GM21737 (cell line): ENCODE data around the gene DOCK4.

Experiments
- ATAC-seq: cut with Tn5 transposase; IDR thresholded peaks from one replicate; pipeline ENCODE4 v1.9.1; 2021; ENCODE audit warnings: mild to moderate bottlenecking, moderate library complexity; ENCODE audit not compliant: unreplicated experiment

The DOCK4 gene

GRCh38 chr7:112019932-112020331 lies 186.3 kb downstream of the DOCK4 start:
- no peak for ATAC-seq

GRCh38 chr7:112018305-112019030 lies 187.7 kb downstream of the DOCK4 start:
- ATAC-seq = no peak

GRCh38 chr7:112015146-112015545 lies 191.1 kb downstream of the DOCK4 start:
- no peak for ATAC-seq

GRCh38 chr7:112014347-112014746 lies 191.9 kb downstream of the DOCK4 start:
- ATAC-seq = no peak

DNA sequence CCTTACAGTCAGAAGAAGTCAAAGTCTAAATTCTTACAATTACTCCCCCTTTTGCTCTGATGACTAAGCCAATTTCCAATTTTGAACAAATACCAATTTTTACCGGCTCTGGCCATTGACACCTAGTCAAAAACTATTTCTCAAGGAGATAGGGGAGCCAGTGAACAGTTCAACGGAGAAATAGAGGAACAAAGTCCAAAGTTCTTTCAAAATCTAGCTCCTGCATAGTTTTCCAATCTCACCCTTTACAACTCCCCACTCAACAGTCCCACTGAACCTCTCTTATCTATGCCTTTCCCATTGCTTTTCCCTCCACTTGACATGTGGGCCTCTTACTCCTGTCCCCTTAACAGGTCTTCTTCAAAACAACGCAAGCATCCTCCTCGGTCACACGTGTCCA lies 192.9 kb downstream of the DOCK4 start:
- ATAC-seq = no peak

GRCh38 chr7:112012242-112012641 lies 194.0 kb downstream of the DOCK4 start:
- no peak for ATAC-seq

- ATAC-seq = no peak
These were observed 195.2 kb downstream of the DOCK4 start for GRCh38 chr7:112010994-112011393.

DNA sequence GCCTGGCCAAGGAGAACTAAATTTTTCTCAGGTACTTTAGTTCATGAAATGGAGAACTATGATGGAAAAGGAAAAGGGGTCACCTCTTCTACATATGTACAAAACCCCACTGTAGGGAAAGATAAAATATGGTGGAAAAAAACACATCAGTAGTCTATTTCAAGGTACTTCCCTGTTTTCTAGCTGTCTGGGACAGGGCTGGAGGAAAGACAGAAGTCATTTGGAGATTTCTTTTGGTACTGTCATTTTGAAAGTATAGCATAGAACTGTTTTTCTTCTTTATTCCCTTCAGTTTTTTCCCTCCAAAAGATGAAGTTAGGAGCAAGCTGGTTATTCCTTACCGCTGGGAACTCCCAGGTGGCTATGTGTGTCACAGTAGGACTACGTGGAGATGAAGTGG lies 196.1 kb downstream of the DOCK4 start:
- ATAC-seq = no peak

DNA sequence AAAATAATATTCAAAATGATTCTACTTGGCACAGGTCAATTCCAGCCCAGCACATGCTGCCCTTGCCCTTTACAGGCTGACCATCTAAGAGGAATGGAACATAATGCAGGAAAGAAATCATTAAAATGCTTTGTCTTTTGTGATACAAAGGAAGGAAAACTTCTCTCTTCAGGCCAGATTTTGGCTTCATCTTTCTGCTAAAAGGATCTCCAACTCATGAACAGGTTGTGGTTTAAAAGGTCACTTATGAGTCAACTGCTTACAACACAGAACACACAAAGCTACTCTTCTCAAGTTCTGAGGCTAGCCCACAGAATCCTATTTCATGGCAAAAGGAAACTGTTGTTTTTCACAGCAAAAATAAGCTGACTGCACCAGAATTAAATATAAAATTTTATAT lies 197.1 kb downstream of the DOCK4 start:
- no peak for ATAC-seq

DNA sequence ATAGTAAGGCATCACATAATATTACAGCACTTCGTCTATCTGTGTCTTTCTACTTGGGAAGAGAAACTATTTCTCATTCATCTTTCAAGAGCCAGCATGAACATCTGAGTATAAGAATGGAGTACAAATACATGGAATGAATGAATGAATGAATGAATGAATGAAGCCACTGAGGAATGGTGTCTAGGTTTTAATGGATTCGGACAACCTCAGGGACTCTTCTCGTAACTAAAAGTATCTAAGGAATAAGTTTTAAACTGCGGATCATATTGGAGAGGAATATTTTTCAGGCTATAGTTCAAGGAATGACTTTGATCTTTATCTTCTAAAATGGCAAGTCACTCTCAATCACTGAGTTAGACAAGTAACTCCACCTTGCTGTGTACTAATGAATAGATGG lies 199.0 kb downstream of the DOCK4 start:
- no peak for ATAC-seq

GRCh38 chr7:112006071-112006470 lies 200.1 kb downstream of the DOCK4 start:
- ATAC-seq = no peak

DNA sequence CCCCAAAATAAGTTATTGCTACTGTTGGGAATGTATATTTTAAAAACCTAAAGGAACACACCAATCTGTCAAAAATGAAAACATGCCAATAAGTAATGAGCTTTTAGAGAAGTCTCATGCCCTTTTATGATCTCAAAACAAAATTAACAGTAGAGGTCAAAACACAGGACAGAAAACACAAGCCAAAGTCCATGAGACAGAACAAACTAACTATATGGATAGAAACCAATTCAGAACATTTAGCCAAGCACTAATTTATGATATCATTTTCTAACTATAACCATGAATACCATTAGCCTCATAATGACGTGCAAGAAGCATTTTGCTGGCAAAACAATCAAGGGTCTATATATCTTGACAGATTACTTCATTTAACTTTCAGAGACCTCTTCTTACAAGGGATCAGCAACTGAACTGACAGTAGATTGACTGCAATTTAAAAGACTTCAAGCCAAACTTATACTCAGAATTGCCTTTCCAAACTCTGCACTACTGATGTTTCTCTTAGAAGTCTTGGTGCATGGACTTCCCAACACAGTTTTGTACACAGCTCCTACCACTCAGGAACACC lies 200.9 kb downstream of the DOCK4 start:
- no peak for ATAC-seq

DNA sequence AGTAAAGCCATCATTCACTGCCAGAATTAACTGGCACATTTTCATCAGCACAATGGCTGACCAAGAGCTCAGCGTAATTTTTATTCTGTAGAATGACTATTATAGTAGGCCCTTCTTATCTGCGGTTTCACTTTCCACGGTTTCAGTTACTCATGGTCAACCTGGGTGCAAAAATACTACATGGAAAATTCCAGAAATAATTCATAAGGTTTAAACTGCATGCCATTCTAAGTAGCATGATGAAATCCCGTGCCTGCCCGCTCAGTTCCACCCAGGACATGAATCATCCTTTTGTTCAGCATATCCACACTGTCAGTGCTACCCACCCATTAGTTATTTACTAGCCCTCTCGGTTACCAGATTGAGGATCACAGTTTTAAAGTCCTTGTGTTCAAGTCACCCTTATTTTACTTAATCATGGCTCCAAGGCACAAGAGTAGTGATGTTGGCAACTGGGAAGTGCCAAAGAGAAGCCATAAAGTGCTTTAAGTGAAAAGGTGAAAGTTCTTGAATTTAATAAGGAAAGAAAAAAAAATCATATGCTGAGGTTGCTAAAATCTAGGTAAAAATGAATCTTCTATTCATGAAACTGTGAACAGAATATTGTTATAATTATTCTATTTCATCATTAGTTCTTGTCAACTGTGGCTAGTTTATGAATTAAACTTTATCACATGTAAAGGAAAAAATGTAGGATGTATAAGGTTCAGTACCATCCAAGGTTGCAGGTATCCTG lies 204.9 kb downstream of the DOCK4 start:
- ATAC-seq = no peak

GRCh38 chr7:111998326-111998725 lies 207.9 kb downstream of the DOCK4 start:
- ATAC-seq = no peak

DNA sequence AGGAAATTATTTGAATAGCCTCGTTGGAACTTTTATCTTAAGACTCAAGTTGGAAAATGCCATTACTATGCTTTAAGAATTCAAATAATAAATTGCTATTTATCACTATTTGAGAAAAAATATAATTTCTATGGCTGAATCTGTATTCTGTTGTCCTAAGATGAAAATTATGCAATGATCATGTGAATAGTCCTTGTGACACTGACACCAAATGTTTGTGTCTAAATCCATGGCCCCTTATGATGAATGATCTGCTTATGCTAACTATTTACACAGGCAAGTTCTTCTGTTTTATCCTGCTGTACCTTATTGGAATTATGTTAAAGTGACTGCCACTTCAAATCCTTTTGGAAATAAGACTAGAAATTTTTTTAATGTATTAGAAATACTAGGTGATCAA lies 208.7 kb downstream of the DOCK4 start:
- no peak for ATAC-seq

GRCh38 chr7:111992601-111993000 lies 213.6 kb downstream of the DOCK4 start:
- no peak for ATAC-seq

- ATAC-seq = no peak
These were observed 215.6 kb downstream of the DOCK4 start for GRCh38 chr7:111990643-111991042.

GRCh38 chr7:111987886-111988285 lies 218.3 kb downstream of the DOCK4 start:
- no peak for ATAC-seq

DNA sequence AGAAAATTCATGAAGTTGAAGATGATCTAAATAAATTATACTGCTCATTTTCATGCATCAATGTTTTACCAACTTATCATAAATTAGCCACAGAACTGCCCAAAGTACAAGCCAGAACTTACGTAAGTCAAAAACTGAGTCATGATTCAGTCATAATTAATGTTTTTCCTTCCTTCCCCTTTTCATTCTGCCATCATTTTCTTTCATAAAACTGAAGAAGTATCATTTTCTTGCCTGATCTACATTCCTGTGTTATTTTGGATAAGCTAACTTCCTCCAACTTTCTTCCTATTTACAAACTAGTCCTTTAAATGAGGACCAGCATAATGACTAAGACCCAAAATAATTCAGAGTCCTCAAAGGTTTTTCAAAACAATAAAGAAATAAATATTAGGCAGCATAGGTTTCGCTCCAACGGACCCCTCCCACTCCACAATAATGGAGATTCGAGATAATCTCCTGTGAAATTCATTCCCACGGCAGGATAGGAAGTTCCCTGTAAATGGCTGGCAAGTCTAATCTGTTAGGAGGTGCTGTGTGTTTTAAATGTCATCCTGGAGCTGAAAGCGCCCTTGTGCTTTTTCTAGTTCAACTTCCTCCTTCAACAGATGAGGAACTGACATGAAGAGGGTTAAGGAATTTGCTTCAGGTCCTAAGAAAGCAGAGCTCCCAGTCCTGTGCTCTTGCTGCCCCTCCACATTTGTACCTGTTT lies 218.9 kb downstream of the DOCK4 start:
- ATAC-seq = no peak

DNA sequence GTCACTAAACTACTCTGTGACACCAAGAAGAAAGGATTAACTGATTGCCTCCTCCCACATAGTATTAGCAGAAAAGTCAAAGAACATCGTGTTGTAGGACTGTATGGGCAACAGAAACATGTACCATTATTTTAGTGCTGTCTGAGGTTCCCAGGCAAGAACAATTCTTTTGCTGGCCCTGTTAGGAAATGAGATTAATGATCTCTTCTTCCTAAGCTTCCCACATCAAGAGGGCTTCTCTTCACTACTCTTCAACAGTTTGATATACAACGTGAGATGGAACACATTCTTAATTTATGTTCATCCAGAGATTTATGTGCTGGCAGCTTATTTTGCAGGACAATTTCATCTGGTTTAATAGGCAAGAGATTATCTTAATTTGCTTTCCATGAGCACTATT lies 219.6 kb downstream of the DOCK4 start:
- ATAC-seq = no peak

DNA sequence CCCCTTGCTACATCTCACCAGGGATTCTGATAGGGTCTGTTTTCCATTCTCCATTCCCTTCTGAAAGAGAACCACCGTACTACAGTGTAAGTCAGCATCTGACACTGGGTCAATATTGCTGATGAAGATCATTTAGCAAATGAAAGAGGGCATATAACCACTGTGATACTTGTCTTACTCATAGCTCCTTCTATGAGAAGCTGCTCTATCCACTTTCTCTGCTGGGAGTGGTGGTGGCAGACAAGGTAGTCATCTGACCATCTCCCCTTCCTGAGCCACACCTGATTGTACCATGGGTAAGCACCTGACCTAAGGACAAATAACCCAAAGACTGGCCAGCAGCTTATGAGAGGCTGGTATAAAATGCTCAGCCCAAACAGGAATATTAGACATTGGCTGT lies 220.4 kb downstream of the DOCK4 start:
- no peak for ATAC-seq

- ATAC-seq = no peak
These were observed 223.4 kb downstream of the DOCK4 start for GRCh38 chr7:111982804-111983203.
